H1 (cell line): Measurements from ENCODE around the gene IL24.

Experiments used
- EZH2 ChIP-seq: fragments of 200-600 bp; sonication (generic); IDR thresholded peaks from 2 replicates; pipeline ENCODE4 v1.7.1; 2012; ENCODE audit warnings: low read depth, mild to moderate bottlenecking, moderate library complexity, low read length, inconsistent platforms; ENCODE audit not compliant: severe bottlenecking
- POLR2A ChIP-seq, 2 experiments: IDR thresholded peaks; 1 replicate in 1 of 2; 2 replicates in 1 of 2; pipeline ENCODE4 v1.6.1; 2011; ENCODE audit warnings: low read depth in 2 of 2, low read length in 2 of 2, mild to moderate bottlenecking in 2 of 2; ENCODE audit errors: control extremely low read depth in 1 of 2
- RFX5 ChIP-seq: IDR thresholded peaks from 2 replicates; pipeline ENCODE4 v1.6.1; 2011; ENCODE audit warnings: low read depth, low read length, improper control_type of control experiment, borderline replicate concordance
- TF ChIP-seq, protein P1 (sequence below), 3 experiments: IDR thresholded peaks; 1 replicate in 2 of 3; 2 replicates in 1 of 3; pipeline versions ENCODE4 v1.5.1 to v1.6.1; 2011; ENCODE audit warnings: low read length in 3 of 3, mild to moderate bottlenecking in 3 of 3, inconsistent platforms in 2 of 3, low read depth in 1 of 3, moderate library complexity in 1 of 3; ENCODE audit not compliant: insufficient read depth in 1 of 3; ENCODE audit errors: control extremely low read depth in 1 of 3

DNA sequence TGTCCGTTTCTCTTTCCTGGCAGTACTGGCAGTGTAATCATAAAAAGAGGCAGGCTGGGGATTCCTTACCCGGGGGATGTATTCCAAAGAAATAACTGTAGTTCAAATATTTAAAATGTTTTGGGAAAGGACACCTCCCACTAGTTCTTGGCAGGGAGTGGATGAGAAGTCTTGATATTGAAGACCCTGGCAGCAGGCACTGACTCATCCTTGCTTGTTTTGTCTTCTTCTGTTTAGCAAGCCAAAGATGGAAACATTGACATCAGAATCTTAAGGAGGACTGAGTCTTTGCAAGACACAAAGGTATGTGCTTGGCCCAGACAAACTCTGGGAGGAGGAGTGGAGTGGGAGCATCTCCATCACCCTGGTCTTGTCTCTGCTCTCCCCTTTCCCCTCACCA is 31.2 kb upstream of the IL24 start:
- TF ChIP-seq RFX5: no peak
- TF ChIP-seq EZH2: no peak
- TF ChIP-seq, protein P1, sequence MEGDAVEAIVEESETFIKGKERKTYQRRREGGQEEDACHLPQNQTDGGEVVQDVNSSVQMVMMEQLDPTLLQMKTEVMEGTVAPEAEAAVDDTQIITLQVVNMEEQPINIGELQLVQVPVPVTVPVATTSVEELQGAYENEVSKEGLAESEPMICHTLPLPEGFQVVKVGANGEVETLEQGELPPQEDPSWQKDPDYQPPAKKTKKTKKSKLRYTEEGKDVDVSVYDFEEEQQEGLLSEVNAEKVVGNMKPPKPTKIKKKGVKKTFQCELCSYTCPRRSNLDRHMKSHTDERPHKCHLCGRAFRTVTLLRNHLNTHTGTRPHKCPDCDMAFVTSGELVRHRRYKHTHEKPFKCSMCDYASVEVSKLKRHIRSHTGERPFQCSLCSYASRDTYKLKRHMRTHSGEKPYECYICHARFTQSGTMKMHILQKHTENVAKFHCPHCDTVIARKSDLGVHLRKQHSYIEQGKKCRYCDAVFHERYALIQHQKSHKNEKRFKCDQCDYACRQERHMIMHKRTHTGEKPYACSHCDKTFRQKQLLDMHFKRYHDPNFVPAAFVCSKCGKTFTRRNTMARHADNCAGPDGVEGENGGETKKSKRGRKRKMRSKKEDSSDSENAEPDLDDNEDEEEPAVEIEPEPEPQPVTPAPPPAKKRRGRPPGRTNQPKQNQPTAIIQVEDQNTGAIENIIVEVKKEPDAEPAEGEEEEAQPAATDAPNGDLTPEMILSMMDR (IDR thresholded peaks at IDR 0.05; ENCODE audit: control extremely low read depth in 1 of 3, insufficient read depth in 1 of 3, low read depth in 1 of 3, low read length in 3 of 3): no peak
- no peak for TF ChIP-seq POLR2A (IDR thresholded peaks at IDR 0.05; ENCODE audit: control extremely low read depth in 1 of 2, low read depth in 2 of 2, low read length in 2 of 2)
